ENCODE measurements around the gene FUBP3.

DNA sequence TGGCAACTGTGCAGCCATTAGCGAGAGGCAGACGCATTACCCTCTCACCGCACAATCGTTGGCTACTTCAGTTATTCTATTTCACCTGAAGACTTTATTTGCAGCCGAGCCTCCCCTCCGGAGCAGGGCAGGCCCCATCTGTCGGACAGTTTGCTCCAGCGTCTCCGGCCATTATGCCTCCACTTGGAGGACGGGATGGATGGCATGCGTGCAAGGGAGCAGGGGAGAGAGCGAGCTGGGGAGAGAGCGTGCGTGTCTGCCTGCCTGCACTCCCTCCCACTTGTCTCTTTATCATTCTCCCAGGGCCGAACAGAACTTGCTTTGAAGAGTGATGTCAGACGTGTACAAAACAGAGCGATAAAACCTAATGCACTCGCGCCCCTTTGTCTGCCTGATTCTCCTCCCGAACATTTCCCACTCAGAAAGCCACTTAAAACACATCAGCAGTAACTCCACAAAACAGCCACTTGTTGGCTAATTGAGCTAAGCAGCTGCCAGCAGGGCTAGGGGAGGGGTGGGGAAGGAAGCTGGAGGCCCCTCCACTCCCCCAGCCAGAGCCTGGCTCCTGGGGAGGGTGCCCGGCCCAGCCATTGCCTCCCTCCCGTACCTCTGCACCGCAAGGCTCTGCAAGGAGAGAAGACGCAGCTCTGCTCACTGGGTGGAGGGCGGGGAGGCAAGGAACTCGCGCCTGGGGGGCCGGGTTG, 43.4 kb upstream of the FUBP3 start:
- TF ChIP-seq CTCF (IDR thresholded peaks at IDR 0.05) (no peak), EZH2 (IDR thresholded peaks at IDR 0.05) (no peak), EZH2phosphoT487 (IDR thresholded peaks at IDR 0.05) (no peak)

Data from neural progenitor cell (in vitro differentiated cells).